IMR-90 (cell line): ENCODE results near the gene XKRX. TPM values are rescaled to one million over a fixed set of nuclear protein-coding genes. Genes with fewer than 3 reads are reported as not detected.

Experiments used
- ATAC-seq: fragments of 200-7000 bp; cut with Tn5 transposase; 2 replicates; pipeline ENCODE4 v1.9.1; 2020; ENCODE audit warnings: low read depth, mild to moderate bottlenecking, moderate library complexity
- BruUV-seq: library from RNA; stranded (reverse); fragments of 400-500 nt; replicated peaks from 2 replicates; lab custom pipeline; 2021; lab: Mats Ljungman, UMichigan
- CTCF ChIA-PET: fragments of 300-600 bp; formaldehyde crosslinking; extraction: SDS; loops from one replicate; lab custom pipeline; 2021; ENCODE audit warnings: antibody characterized with exemption; lab: Yijun Ruan, JAX
- POLR2A ChIA-PET: fragments of 300-600 bp; sonication (Branson Sonifier 250); formaldehyde crosslinking; loops from one replicate; lab custom pipeline; 2022; ENCODE audit warnings: antibody characterized with exemption; ENCODE audit not compliant: unreplicated experiment; lab: Charles Lee
- DNase-seq: peaks from one replicate; pipeline ENCODE4 v3.0.0; 2013
- H2AFZ ChIP-seq: replicated peaks from 2 replicates; pipeline ENCODE3; 2013; ENCODE audit warnings: low read length, mild to moderate bottlenecking; ENCODE audit not compliant: poor library complexity
- H2AK5ac ChIP-seq: 2 replicates; pipeline ENCODE4 v1.6.1; 2013; ENCODE audit warnings: low read depth, low read length, inconsistent platforms
- H2AK9ac ChIP-seq: replicated peaks from 2 replicates; pipeline ENCODE3; 2013; ENCODE audit warnings: mild to moderate bottlenecking, low read depth, low read length, moderate library complexity; ENCODE audit not compliant: poor library complexity
- H2BK120ac ChIP-seq: 2 replicates; pipeline ENCODE4 v1.6.1; 2013; ENCODE audit warnings: low read depth, low read length, inconsistent platforms
- H2BK15ac ChIP-seq: 3 replicates; pipeline ENCODE4 v1.6.1; 2013; ENCODE audit warnings: low read depth, low read length, inconsistent platforms
- H2BK20ac ChIP-seq: 2 replicates; pipeline ENCODE4 v1.6.1; 2013; ENCODE audit warnings: low read depth, mild to moderate bottlenecking, inconsistent platforms, low read length, moderate library complexity
- H2BK5ac ChIP-seq: 2 replicates; pipeline ENCODE4 v1.6.1; 2013; ENCODE audit warnings: mild to moderate bottlenecking, low read depth, low read length, inconsistent platforms; ENCODE audit not compliant: poor library complexity, severe bottlenecking
- H3K14ac ChIP-seq: replicated peaks from 2 replicates; pipeline ENCODE4 v1.6.1; 2013; ENCODE audit warnings: low read depth, low read length, inconsistent platforms
- H3K18ac ChIP-seq: 2 replicates; pipeline ENCODE4 v1.6.1; 2013; ENCODE audit warnings: low read depth, low read length, control low read depth
- H3K23ac ChIP-seq: 2 replicates; pipeline ENCODE4 v1.6.1; 2013; ENCODE audit warnings: low read depth, low read length, inconsistent platforms
- H3K27ac ChIP-seq: 2 replicates; pipeline ENCODE4 v1.5.1; 2013; ENCODE audit warnings: mild to moderate bottlenecking, control low read depth, low read length; ENCODE audit not compliant: insufficient read depth
- H3K27me3 ChIP-seq: 2 replicates; pipeline ENCODE4 v1.6.1; 2013; ENCODE audit warnings: low read length; ENCODE audit not compliant: control insufficient read depth, insufficient read depth
- H3K36me3 ChIP-seq: 2 replicates; pipeline ENCODE4 v1.6.1; 2013; ENCODE audit warnings: low read length, mixed read lengths; ENCODE audit not compliant: control insufficient read depth, insufficient read depth
- H3K4ac ChIP-seq: 2 replicates; pipeline ENCODE4 v1.6.1; 2013; ENCODE audit warnings: low read depth, low read length, inconsistent platforms
- H3K4me1 ChIP-seq: 2 replicates; pipeline ENCODE4 v1.6.1; 2013; ENCODE audit warnings: low read length, mixed read lengths; ENCODE audit not compliant: control insufficient read depth, insufficient read depth
- H3K4me2 ChIP-seq: 2 replicates; pipeline ENCODE4 v1.6.1; 2013; ENCODE audit warnings: low read depth, mild to moderate bottlenecking, control low read depth, low read length, moderate library complexity
- H3K4me3 ChIP-seq: 2 replicates; pipeline ENCODE4 v1.5.1; 2013; ENCODE audit warnings: low read depth, mild to moderate bottlenecking, control low read depth, low read length, moderate library complexity; ENCODE audit not compliant: insufficient read depth
- H3K56ac ChIP-seq: 2 replicates; pipeline ENCODE4 v1.6.1; 2013; ENCODE audit warnings: low read length, inconsistent platforms; ENCODE audit not compliant: insufficient read depth; ENCODE audit errors: extremely low read depth
- H3K79me1 ChIP-seq, 2 experiments: 2 replicates each; pipeline ENCODE4 v1.6.1; 2013; ENCODE audit warnings: low read length in 2 of 2, inconsistent platforms in 1 of 2, low read depth in 1 of 2
- H3K9ac ChIP-seq: 2 replicates; pipeline ENCODE4 v1.6.1; 2013; ENCODE audit warnings: low read depth, low read length, control low read depth
- H3K9me1 ChIP-seq: 2 replicates; pipeline ENCODE4 v1.6.1; 2013; ENCODE audit warnings: low read length, inconsistent platforms; ENCODE audit not compliant: insufficient read depth
- H3K9me3 ChIP-seq: 2 replicates; pipeline ENCODE4 v1.6.1; 2013; ENCODE audit warnings: low read length; ENCODE audit not compliant: control insufficient read depth, insufficient read depth
- H4K20me1 ChIP-seq: 2 replicates; pipeline ENCODE4 v1.6.1; 2013; ENCODE audit warnings: low read length, inconsistent platforms; ENCODE audit not compliant: insufficient read depth
- H4K5ac ChIP-seq: 2 replicates; pipeline ENCODE4 v1.6.1; 2013; ENCODE audit warnings: mild to moderate bottlenecking, low read depth, low read length, control low read depth
- H4K8ac ChIP-seq, 2 experiments: 2 replicates each; pipeline ENCODE4 v1.6.1; 2013; ENCODE audit warnings: low read depth in 2 of 2, low read length in 2 of 2, control low read depth in 1 of 2, inconsistent platforms in 1 of 2
- H4K91ac ChIP-seq: 2 replicates; pipeline ENCODE4 v1.6.1; 2013; ENCODE audit warnings: low read depth, low read length, inconsistent platforms; ENCODE audit not compliant: insufficient read depth
- BHLHE40 ChIP-seq: fragments of 150-350 bp; IDR thresholded peaks from 2 replicates; pipeline ENCODE4 v1.6.1; 2016; ENCODE audit warnings: mild to moderate bottlenecking, low read depth, low read length
- ELK1 ChIP-seq: fragments of 150-350 bp; IDR thresholded peaks from 2 replicates; pipeline ENCODE4 v1.6.1; 2016; ENCODE audit warnings: low read depth, mild to moderate bottlenecking, low read length, moderate library complexity, borderline replicate concordance
- MAZ ChIP-seq: IDR thresholded peaks from 2 replicates; pipeline ENCODE4 v1.6.1; 2012; ENCODE audit warnings: low read depth, mild to moderate bottlenecking, low read length, improper control_type of control experiment, moderate library complexity, borderline replicate concordance
- RAD21 ChIP-seq: IDR thresholded peaks from 2 replicates; pipeline ENCODE4 v1.6.1; 2012; ENCODE audit warnings: low read length, improper control_type of control experiment
- SMC3 ChIP-seq: fragments of 150-350 bp; IDR thresholded peaks from 2 replicates; pipeline ENCODE4 v1.6.1; 2016; ENCODE audit warnings: low read depth, mild to moderate bottlenecking, antibody characterized with exemption, low read length, moderate library complexity
- WGBS, 2 experiments: methylation state at CpG; one replicate each; pipeline versions ENCODE4 v1.1.5 to v1.1.7; 2013; ENCODE audit warnings: missing lambda C conversion rate in 2 of 2; ENCODE audit not compliant: insufficient read length in 1 of 2; ENCODE audit errors: extremely low coverage in 2 of 2; 5-methylcytosine and 5-hydroxymethylcytosine counted together
- dilution Hi-C: fragments of 300-500 bp; cut with HindIII; formaldehyde crosslinking; loops from one replicate; pipeline ENCODE4 v1.14.3; 2018; ENCODE audit warnings: low sequenced_read_pairs; ENCODE audit not compliant: unreplicated experiment
- in situ Hi-C: fragments of 300-500 bp; cut with MboI; formaldehyde crosslinking; loops from 3 replicates; pipeline ENCODE4 v1.14.3; 2019; ENCODE audit warnings: low sequenced_read_pairs, inconsistent platforms, mixed read lengths
- intact Hi-C: fragments of 100-400 bp; cut with micrococcal nuclease; formaldehyde crosslinking; loops from 2 replicates; pipeline ENCODE4 v1.10.0; 2022
- polyA plus RNA-seq, 3 experiments: library from polyadenylated mRNA; depleted of rRNA; stranded (reverse); fragments of >200 nt; gene quantifications; 2 replicates each; pipeline ENCODE4 v1.2.3, GENCODE V29; 2012; ENCODE audit warnings: low replicate concordance in 1 of 3
- total RNA-seq: library from RNA; depleted of rRNA; stranded (reverse); fragments of >200 nt; gene quantifications from 2 replicates; pipeline ENCODE4 v1.2.3, GENCODE V29; 2012

XKRX gene
- total and polyA plus RNA-seq, 2 of the 4 experiments (the other 2 are of a cell fraction), result 0.39 to 0.90 TPM

GRCh38 chrX:100880368-100880767, 48.3 kb downstream of the XKRX start:
- no peak overlapping the region for H4K5ac ChIP-seq
- H3K27ac ChIP-seq, result no peak overlapping the region
- H3K27me3 ChIP-seq, result 0 out of 2 replicates have a peak, but pooled peaks cover 1% of the 10 kb centered on the region
- no peaks in the 10 kb centered on the region for H3K4me1 ChIP-seq
- H3K14ac ChIP-seq, result no peak overlapping the region
- TF ChIP-seq BHLHE40, result no peak
- no peak for TF ChIP-seq ELK1
- no peak for TF ChIP-seq RAD21
- TF ChIP-seq MAZ, result no peak
- no peak for TF ChIP-seq SMC3
- H4K8ac ChIP-seq, result no peak overlapping the region
- H3K18ac ChIP-seq, result no peak overlapping the region
- dilution Hi-C loops, result no loop called here
- no peak overlapping the region for H2BK5ac ChIP-seq
- no peak overlapping the region for H3K23ac ChIP-seq
- in situ Hi-C loops, result no loop called here
- H3K9me1 ChIP-seq, result no peaks in the 10 kb centered on the region
- H2BK120ac ChIP-seq, result no peak overlapping the region
- no peak overlapping the region for H3K9ac ChIP-seq
- ChIA-PET POLR2A (no interaction called here), CTCF (no interaction called here)
- H2AFZ ChIP-seq, result no peak overlapping the region
- H2BK15ac ChIP-seq, result no peak overlapping the region
- no CpG with 5 or more reads among the region's 2 CpGs for WGBS, 2 experiments
- BruUV-seq, result no TSS peak
- no peak for ATAC-seq
- H2AK9ac ChIP-seq, result no peak overlapping the region
- no peak overlapping the region for H2AK5ac ChIP-seq
- H3K56ac ChIP-seq, result no peak overlapping the region
- H3K4ac ChIP-seq, result no peak overlapping the region
- no peaks in the 10 kb centered on the region for H3K79me1 ChIP-seq
- no peak overlapping the region for H3K4me3 ChIP-seq
- no peak overlapping the region for H4K91ac ChIP-seq
- intact Hi-C loops, result no loop called here
- no peaks in the 10 kb centered on the region for H3K9me3 ChIP-seq
- no peak overlapping the region for H3K4me2 ChIP-seq
- no peak for DNase-seq
- H3K36me3 ChIP-seq, result no peaks in the 10 kb centered on the region
- no peak overlapping the region for H2BK20ac ChIP-seq
- H4K20me1 ChIP-seq, result no peaks in the 10 kb centered on the region
